ENCODE measurements around the gene ABHD8.
A peak's percentile ranks its signal among the peaks of the same experiment; 100 is the strongest.

ABHD8 gene

DNA sequence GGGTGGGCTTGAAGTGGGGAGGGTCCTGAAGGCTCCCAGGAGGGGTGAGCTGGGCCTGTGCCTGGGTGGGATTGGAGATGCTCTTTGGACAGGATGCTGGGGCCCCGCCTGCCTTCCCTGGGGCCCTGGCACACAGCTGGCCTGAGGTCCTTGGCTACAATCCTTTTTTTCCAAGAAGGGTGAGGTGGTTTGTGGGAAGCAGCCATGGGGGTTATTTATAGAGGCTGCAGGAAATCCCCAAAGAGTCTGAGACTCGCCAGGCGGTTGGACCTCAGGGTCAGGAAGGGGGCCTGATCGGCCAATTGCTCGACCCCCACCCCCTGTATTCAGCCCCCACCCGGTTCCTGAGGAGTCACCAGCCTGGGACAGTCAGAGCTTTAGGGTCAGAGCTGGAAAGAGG, 44.1 kb upstream of the ABHD8 start:
- TF ChIP-seq, protein P1, sequence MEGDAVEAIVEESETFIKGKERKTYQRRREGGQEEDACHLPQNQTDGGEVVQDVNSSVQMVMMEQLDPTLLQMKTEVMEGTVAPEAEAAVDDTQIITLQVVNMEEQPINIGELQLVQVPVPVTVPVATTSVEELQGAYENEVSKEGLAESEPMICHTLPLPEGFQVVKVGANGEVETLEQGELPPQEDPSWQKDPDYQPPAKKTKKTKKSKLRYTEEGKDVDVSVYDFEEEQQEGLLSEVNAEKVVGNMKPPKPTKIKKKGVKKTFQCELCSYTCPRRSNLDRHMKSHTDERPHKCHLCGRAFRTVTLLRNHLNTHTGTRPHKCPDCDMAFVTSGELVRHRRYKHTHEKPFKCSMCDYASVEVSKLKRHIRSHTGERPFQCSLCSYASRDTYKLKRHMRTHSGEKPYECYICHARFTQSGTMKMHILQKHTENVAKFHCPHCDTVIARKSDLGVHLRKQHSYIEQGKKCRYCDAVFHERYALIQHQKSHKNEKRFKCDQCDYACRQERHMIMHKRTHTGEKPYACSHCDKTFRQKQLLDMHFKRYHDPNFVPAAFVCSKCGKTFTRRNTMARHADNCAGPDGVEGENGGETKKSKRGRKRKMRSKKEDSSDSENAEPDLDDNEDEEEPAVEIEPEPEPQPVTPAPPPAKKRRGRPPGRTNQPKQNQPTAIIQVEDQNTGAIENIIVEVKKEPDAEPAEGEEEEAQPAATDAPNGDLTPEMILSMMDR (IDR thresholded peaks at IDR 0.05; ENCODE audit: control extremely low read depth, extremely low read depth, low read depth, missing control alignments), result no peak
- CTCF ChIA-PET, result interaction anchor here (0.9 to 9.8 kb wide), 11 partner anchors 10 to 100 kb away, joined by 3 to 192 read pairs (median 4); partner anchors contain the start of gene CCDC194
- DNase-seq (ENCODE audit: extremely low spot score), result no peak
- POLR2A ChIA-PET, result no interaction called here

DNA sequence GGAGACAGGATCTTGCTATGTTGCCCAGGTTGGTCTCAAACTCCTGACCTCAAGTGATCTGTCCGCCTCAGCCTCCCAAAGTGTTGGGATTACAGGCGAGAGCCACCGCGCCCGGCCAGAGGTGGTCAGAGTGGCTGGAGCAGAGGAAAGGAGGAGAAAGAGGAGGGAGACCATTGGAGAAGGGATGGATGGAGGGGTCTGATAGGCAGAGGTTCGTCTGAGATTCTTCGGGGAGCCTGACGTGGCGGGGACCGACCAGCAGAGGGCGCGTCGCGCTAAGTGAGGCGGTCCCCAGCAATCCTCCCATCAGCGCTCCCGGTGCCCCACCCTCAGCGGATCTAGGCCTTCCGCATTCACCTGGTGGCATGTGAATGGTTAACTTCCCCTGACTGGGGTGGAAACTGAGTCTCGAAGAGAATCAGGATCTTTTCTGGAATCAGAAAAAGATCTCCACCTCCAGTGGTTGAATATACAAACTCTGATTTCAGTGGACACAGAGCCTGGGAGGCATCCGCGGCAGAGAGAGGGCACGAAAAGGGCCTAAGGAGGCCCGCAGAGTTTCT, 43.0 kb upstream of the ABHD8 start:
- TF ChIP-seq, protein P1 (IDR thresholded peaks at IDR 0.05; ENCODE audit: control extremely low read depth, extremely low read depth, low read depth, missing control alignments), result peak; percentile 95
- DNase-seq (ENCODE audit: extremely low spot score), result peak; percentile 89
- ChIA-PET POLR2A (no interaction called here), CTCF (interaction anchor here (0.9 to 9.8 kb wide), 14 partner anchors 11 to 119 kb away, joined by 3 to 192 read pairs (median 6); partner anchors contain the start of genes ANO8, BABAM1 and DDA1)

DNA sequence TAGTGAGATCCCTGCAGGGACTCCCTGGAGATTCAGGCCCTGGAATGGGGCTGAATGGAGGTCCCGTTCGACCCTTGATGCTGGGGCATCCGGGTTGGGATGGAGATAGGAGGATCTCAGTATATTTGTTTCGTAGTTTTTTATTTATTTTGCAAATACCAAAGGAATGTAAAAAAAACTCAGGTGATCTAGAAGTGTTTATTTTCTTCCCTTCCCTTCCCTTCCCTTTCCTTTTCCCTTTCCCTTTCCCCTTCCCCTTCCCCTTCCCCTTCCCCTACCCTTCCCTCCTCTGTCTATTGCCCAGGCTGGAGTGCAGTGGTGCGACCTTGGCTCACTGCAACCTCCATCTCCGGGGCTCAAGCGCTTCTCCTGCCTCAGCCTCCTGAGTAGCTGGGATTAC, 38.6 kb upstream of the ABHD8 start:
- CTCF ChIA-PET, result interaction anchor here (9.8 kb wide), 1 partner anchor 46 kb away, joined by 192 read pairs; no protein-coding TSS in a partner anchor
- POLR2A ChIA-PET, result no interaction called here
- no peak for DNase-seq (ENCODE audit: extremely low spot score)
- TF ChIP-seq, protein P1 (IDR thresholded peaks at IDR 0.05; ENCODE audit: control extremely low read depth, extremely low read depth, low read depth, missing control alignments), result no peak

DNA sequence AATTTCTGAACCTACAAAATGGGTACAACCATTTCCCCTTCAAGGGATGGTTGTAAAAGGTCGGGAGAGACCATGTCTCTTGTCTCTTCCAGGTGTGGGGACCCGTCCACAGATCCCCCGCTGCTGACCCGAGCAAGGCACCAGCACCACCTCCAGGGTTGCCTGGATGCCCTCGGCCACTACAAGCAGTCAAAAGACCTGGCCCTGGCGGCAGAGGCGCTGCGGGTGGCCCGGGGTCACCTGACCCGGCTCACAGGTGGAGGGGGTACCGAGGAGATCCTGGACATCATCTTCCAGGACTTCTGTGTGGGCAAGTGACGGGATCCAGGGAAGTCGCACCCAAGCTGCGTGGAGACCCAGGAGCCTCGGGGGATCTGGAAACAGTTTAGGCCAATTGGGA, 38.2 kb upstream of the ABHD8 start:
- POLR2A ChIA-PET, result no interaction called here

DNA sequence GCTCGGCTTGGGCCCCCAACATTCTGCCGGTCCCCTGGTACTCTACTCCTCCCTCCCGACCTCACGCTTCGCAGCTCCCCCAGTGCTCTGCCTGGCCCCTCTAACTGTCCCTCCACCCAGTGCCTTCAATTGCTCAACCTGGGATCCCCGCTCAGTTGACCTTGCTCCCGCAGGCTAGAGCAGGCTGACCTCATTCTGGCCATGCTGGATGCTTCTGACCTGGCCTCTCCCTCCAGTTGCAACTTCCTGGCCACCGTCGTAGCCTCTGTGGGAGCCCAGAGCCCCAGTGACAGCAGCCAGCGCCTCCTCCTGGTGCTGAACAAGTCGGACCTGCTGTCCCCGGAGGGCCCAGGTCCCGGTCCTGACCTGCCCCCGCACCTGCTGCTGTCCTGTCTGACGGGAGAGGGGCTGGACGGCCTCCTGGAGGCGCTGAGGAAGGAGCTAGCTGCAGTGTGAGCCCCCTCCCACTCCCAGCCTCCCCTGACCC, 37.7 kb upstream of the ABHD8 start:
- CTCF ChIA-PET, result interaction anchor here (9.8 kb wide), 1 partner anchor 47 kb away, joined by 192 read pairs; no protein-coding TSS in a partner anchor
- POLR2A ChIA-PET, result no interaction called here
- DNase-seq (ENCODE audit: extremely low spot score), result no peak

More for the DNA sequence above, 38.2 kb upstream of the ABHD8 start:
- CTCF ChIA-PET, result interaction anchor here (9.8 kb wide), 1 partner anchor 47 kb away, joined by 192 read pairs; no protein-coding TSS in a partner anchor
- TF ChIP-seq, protein P1 (IDR thresholded peaks at IDR 0.05; ENCODE audit: control extremely low read depth, extremely low read depth, low read depth, missing control alignments), result no peak
- DNase-seq (ENCODE audit: extremely low spot score), result no peak

DNA sequence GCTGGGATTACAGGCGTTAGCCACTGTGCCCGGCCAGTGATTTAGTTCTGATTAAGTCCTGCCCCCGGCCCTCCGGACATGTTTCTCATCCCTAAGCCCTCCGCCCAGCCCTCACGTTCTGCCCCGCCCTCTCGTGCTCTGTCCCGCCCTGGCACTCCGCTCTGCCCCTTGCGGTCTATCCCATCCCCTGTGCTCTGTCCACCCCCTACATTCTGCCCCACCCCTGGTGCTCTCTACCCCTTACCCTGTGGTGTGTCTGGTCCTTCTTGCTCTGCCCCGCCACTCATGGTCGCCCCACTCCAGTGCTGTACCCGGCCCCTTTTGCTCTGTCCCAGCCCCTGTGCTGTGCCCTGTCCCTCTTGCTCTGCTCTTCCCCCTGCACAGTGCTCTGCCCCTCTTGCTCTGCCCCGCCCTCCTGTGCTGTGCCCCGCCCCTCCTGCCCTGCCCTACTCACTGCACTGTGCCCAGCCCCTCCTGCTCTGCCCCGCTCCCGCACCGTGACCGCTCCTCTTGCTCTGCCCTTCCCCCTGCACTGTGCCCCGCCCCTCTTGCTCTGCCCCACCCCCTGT, 37.2 kb upstream of the ABHD8 start:
- POLR2A ChIA-PET, result no interaction called here
- TF ChIP-seq, protein P1 (IDR thresholded peaks at IDR 0.05; ENCODE audit: control extremely low read depth, extremely low read depth, low read depth, missing control alignments), result no peak
- DNase-seq (ENCODE audit: extremely low spot score), result no peak
- CTCF ChIA-PET, result interaction anchor here (9.8 kb wide), 1 partner anchor 48 kb away, joined by 192 read pairs; no protein-coding TSS in a partner anchor

More for the DNA sequence above, 37.7 kb upstream of the ABHD8 start:
- TF ChIP-seq, protein P1 (IDR thresholded peaks at IDR 0.05; ENCODE audit: control extremely low read depth, extremely low read depth, low read depth, missing control alignments), result no peak
